Stimulated activated CD4-positive, alpha-beta T cell treated with anti-CD3 and anti-CD28 coated beads, Interleukin-4, amount 100 ng/mL, for 24 hours (primary cell): Measurements from ENCODE around the gene WDR41.

Source experiments
- DNase-seq: peaks from one replicate; pipeline ENCODE4 v3.0.0-alpha.2; 2020

Gene WDR41

GRCh38 chr5:77443670-77444069 lies 48.4 kb downstream of the WDR41 start:
- no peak for DNase-seq

DNA sequence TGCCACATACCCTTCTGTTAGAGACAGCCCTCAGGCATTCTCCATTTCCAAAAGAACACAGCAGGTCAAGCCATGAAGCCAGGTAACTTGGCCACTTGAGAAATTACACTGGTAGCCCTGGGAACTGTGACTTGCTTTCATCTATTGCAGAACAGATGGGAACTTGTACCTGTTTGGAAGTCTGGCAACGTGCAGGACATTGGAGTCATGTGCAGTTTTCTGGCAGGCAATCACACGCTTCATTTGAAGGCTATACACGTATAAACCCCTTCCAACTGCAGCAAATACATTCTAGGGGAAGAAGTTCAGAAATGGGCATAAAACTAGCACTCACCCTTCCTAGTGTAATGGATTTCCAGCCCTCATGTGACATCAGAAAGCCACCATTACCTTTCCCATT lies 54.0 kb downstream of the WDR41 start:
- no peak for DNase-seq

- no peak for DNase-seq
Measured at GRCh38 chr5:77437194-77437593, 54.9 kb downstream of the WDR41 start.

DNA sequence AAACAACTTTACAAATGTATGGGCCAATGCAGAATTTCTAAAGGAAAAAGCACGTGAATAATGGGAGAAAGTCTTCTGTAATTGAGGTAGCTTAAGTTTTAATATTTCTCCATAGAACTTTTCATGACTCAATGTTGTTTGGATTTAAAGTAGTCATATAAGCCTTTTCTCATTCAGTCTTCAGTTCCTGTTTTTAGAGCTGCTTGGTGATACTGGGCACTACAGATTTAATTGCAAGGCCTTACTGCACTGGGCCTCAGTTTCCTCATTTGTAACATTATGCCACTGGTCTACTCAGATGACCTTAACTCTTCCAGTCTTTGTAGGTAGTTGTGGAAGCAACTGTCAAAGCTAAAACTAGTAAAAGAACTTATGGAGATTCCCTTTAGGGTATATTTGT lies 60.4 kb downstream of the WDR41 start:
- no peak for DNase-seq

GRCh38 chr5:77431286-77431685 lies 60.8 kb downstream of the WDR41 start:
- DNase-seq: no peak

DNA sequence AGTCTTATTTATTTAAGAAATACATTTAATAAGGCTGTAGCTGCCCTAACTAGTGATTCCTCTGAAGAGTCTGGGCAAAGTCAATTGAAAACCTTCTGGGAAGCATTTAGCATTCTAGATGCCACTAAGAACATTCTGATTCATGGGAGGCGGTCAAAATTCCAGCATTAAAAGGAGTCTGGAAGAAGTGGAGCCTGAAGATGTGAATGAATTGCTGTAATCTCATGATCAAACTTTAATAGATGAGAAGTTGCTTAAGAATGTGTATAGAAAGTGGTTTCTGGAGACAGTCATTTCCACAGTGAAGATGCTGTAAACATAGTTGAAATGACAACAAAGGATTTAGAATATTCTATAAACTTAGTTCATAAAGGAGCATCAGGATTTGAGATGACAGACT lies 61.4 kb downstream of the WDR41 start:
- no peak for DNase-seq

DNA sequence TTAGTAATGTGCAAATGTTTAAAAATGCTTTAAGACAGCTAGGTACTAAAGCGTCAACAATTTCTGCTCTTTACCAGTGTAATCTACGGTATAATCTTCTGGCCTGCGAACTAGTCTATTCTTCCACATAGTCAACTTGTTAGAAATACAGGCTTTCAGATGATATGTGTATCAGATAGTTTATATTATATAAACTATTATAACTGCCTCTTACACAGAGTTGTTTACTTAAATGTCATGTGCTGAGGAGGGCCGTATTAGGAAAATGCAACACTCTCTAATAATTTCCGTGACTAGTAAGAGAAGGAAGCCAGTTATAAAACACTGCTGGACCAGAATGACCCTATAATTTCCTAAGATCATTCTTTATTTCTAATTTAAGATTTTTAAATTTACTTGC lies 63.6 kb downstream of the WDR41 start:
- no peak for DNase-seq

DNA sequence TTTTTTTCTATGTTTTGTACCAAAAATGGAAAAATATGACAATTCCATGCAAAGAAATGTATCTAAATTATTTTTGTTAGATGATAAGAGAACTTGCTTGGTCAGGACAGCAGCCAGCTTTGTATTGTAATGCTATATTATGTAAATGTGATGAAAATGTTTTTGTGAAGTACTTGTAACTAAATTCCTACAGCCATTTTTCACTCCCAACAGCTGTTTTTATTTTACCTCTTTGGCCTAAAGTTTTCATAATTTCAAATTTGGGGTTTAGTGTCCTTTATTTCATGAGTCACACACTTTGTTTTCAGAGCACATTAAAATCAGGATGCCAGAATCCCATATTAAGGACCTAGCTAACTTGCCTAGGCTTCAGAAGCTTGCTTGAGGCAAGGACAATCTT lies 64.1 kb downstream of the WDR41 start:
- DNase-seq: no peak

GRCh38 chr5:77426670-77427069 lies 65.4 kb downstream of the WDR41 start:
- no peak for DNase-seq

DNA sequence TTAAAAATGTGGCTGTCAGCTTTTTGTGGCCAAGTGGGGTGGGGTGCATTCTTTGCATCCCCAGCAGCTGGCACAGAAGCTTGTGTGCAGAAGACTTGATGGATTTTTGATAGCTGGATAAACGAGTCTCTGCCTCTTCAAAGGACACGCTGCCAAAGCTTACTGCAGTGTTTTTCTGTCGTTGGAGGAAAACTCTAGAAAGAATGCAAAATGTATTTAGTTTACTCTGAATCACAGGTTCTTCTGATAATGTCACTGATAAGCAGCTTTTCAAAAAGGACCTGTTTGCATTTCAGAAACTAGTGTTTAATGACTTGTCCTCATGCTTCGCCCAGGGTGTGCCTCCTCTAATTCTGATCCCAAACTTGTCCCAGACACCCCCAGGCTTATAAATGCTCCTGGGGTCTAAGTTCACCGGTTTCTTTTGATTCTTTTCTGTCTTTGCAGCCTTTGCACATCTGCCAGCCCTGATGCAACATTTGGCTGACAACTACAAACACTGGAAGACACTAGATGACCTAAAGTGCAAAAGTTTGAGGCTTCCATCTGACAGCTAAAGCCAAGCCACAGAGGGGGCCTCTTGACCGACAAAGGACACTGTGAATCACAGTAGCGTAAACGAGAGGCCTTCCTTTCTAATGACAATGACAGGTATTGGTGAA lies 66.0 kb downstream of the WDR41 start:
- DNase-seq: no peak

DNA sequence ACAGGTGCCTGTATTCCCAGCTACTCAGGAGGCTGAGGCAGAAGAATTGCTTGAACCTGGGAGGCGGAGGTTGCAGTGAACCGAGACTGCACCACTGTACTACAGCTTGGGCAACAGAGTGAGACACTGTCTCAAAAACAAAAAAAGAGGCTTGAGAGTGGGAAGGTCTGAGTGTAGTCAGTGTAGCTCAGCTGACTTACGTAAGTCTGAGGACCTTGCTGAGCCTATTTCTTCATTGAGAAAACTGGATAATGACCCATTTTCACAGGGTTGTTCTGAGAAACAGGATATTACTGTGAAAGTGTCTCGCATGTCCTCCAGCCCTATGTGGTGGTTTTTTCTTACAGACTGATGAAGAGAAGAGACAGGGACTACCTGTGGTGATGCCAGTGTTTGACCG lies 66.7 kb downstream of the WDR41 start:
- no peak for DNase-seq

- no peak for DNase-seq
Measured at GRCh38 chr5:77424921-77425320, 67.2 kb downstream of the WDR41 start.

DNA sequence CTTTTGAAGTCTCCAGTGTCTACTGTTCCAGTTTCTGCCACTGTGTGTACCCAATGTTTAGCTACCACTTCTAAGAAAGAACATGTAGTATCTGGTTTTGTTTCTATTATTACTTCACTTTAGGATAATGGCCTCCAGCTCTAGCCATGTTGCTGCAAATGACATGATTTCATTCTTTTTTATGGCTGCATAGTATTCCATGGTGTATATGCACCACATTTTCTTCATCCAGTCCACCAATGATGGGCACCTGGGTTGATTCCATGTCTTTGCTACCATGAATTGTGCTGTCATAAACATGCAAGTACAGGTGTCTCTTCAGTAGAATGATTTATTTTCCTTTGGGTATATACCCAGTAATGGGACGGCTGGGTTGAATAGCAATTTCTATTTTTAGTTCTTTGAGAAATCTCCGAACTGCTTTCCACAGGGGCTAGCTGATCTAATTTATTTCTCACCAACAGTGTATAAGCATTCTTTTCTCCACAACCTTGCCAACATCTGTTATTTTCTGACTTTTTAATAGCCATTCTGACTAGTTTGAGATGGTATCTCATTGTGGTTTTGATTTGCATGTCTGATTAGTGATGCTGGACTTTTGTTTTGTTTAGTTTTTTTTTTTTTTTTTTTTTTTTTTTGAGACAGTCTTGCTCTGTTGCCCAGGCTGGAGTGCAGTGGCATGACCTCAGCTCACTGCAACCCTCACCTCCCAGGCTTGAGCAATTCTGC lies 68.9 kb downstream of the WDR41 start:
- no peak for DNase-seq

GRCh38 chr5:77420940-77421339 lies 71.2 kb downstream of the WDR41 start:
- no peak for DNase-seq

- DNase-seq: no peak
Measured at GRCh38 chr5:77419644-77420582, 72.2 kb downstream of the WDR41 start.

DNA sequence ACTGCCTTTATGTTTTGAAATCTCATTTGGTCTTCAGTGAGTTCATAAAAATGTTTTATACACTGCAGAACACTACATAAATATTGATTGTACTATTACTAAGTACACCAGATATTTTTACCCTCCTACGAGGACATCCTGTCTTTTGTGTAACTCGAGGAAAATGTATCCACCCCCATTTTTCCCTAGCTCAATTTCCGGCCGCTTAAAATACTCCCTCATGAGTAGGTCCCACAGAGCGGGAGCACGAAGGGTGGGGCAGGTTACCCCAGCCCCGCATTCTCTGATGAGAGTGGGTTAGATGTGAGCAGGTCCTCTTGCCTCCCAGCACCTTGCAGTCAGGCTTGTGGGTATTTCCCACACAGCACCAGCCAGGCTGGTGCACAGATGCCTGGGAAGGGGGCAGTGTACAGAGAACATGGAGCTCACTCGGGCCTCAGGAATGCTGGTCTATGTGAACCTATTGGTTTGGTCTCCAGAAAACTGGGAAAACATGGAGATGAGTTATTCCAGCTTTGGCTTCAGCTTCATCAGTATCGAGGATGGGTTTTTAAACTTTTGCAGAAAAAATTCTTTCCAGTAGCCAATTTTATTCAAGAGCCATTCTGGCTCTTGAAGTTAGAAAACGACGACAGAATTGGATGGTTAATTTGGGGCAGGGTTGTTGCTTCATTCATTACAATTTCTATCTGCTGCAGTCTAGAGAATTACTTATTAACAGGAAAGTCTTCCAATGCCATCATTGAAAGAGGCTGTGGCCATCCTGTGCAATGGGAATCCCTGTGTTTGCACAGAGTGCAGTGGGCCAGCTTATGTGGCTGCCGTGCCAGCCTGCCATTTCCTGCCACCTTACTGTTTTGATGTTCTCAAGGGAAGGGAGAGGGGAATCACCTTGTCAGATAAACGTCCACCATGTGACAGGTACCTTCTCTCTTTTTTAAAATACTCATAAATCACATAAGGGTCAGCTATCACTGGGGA lies 73.2 kb downstream of the WDR41 start:
- DNase-seq: no peak

DNA sequence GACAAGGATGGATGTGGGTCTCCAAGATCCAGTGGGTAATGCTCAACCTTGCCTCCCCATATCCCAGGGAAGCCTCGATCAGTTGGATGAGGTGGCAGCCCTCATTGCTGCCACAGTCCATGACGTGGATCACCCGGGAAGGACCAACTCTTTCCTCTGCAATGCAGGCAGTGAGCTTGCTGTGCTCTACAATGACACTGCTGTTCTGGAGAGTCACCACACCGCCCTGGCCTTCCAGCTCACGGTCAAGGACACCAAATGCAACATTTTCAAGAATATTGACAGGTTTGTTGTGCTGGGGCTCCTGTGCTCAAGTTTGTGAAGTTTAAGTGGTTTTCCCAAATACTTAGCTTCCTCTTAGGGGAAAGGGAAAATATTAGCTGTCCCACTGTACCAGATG lies 74.0 kb downstream of the WDR41 start:
- DNase-seq: no peak

GRCh38 chr5:77413049-77413448 lies 79.1 kb downstream of the WDR41 start:
- no peak for DNase-seq

- DNase-seq: no peak
Measured at GRCh38 chr5:77409870-77410621, 82.1 kb downstream of the WDR41 start.

DNA sequence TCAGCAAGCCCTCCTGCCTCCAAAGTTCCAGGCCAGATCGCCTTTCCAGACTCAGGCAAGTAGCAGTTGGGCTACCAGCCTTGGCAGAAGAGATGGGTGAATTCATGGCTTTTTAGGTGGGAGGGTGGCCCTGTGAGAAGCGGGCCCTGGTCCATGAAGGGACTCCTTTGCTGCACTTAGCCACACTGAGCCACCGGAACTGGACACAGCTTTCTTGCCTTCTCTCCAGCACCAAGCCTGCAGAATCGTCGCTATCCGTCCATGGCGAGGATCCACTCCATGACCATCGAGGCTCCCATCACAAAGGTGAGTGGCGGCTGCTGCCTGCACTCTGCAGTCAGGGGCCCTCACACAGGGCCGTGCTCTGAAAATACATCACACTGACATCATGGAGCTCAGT lies 85.0 kb downstream of the WDR41 start:
- no peak for DNase-seq

- no peak for DNase-seq
Measured at GRCh38 chr5:77402796-77403195, 89.3 kb downstream of the WDR41 start.

DNA sequence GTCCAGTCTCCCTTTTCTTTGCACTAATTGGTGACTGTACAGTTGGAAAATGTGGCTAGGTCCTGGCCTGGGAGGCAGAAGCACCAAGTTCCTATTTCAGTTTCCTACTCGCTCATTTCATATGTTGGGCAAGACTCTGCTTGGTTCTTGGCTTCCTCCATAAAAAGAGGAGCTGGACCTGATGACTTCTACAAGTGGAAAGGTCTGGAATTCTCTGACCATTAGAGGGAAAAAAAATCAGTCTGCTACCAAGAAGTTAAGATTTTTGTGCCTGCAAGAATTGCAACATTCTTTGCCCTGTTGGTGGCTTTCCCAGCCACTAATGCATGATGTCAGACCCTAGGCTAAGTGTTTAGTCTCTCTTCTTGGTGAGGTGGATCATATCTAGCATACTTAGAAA lies 91.5 kb downstream of the WDR41 start:
- DNase-seq: no peak
